Fibroblast of the aortic adventitia (primary cell): ENCODE data around the gene MAN1C1. TPM values are rescaled to one million over a fixed set of nuclear protein-coding genes. Genes with fewer than 3 reads are reported as not detected.
A peak's percentile ranks its signal among the peaks of the same experiment; 100 is the strongest.

Experiments
- DNase-seq: peaks from one replicate; pipeline ENCODE4 v3.0.0-alpha.2; 2010; ENCODE audit warnings: low read depth
- H3K4me3 ChIP-seq: 2 replicates; pipeline ENCODE4 v1.5.1; 2011; ENCODE audit warnings: low read depth, mild to moderate bottlenecking, control low read depth, low read length, moderate library complexity
- total RNA-seq: library from RNA; depleted of rRNA; stranded (reverse); fragments of >200 nt; gene quantifications from 2 replicates; pipeline ENCODE4 v1.2.3, GENCODE V29; 2012; ENCODE audit warnings: low replicate concordance
- TF ChIP-seq, protein P1 (sequence below): IDR thresholded peaks from 2 replicates; pipeline ENCODE4 v1.5.1; 2011; ENCODE audit warnings: mild to moderate bottlenecking, low read length, control low read depth, inconsistent platforms; ENCODE audit not compliant: insufficient read depth

MAN1C1 gene
- total RNA-seq, 1 donor, result 6.6 TPM

DNA sequence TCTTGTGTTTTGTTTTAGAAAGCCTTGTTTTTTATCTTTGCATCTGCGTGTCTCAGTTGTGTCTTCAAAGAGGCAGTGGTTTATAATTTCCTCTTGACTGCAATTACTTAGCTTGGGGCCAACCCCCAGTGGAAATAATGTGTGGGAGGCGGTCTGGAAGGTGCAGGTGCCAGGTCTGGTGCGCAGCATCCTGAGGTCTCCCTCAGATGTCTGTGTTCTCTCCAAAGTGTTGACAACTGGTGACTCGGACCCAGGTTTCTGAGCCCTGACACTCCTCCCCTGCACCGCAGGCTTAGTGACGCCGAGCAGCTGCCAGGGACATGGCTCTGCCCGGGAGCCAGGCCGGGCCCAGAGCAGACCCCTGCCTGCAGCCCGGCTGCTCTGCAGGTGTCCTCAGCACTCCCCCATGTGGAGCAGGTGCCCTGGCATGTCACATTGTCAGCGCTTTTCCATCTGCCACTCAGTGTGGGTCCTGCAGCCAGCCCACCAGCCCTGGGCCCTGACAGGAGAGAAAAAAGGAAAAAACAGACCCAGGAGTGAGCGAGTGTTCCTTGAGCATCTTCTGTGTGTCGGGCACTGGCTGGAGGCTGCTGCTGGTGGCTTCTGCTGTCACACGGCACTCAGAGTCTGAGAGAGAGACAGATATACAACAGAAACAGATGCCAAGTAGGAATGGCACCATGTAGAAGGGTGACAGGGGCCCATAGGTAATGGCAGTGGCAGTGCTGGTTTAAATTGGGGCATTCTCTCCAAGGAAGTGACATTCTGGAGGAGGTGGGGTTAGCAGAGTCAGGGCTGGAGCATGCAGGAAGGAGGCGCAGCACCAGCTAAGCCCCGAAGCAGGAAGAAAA lies 158.6 kb downstream of the MAN1C1 start:
- no peak for DNase-seq
- TF ChIP-seq, protein P1, sequence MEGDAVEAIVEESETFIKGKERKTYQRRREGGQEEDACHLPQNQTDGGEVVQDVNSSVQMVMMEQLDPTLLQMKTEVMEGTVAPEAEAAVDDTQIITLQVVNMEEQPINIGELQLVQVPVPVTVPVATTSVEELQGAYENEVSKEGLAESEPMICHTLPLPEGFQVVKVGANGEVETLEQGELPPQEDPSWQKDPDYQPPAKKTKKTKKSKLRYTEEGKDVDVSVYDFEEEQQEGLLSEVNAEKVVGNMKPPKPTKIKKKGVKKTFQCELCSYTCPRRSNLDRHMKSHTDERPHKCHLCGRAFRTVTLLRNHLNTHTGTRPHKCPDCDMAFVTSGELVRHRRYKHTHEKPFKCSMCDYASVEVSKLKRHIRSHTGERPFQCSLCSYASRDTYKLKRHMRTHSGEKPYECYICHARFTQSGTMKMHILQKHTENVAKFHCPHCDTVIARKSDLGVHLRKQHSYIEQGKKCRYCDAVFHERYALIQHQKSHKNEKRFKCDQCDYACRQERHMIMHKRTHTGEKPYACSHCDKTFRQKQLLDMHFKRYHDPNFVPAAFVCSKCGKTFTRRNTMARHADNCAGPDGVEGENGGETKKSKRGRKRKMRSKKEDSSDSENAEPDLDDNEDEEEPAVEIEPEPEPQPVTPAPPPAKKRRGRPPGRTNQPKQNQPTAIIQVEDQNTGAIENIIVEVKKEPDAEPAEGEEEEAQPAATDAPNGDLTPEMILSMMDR, result no peak
- H3K4me3 ChIP-seq, result no peak overlapping the region

DNA sequence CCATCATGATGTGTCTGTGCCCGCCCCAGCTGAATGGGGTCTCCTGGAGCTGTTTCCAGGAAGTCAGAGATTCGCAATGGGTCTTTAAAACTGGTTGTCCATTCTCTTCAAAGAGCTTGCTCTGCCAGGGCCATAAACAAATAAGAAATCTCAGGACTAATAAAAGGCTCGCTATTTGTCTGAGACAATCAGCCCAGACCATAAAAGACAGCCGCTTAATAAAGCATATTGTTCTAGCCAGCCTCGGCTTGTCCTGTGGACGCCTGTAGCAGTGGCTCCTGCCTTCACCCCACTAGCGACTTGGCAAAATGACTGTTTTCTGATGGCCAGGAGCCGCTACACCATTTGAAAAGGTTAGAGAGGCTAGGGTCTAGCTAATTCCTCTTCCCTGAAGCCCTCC lies 162.8 kb downstream of the MAN1C1 start:
- TF ChIP-seq, protein P1, result no peak
- no peak for DNase-seq
- H3K4me3 ChIP-seq, result no peak overlapping the region

DNA sequence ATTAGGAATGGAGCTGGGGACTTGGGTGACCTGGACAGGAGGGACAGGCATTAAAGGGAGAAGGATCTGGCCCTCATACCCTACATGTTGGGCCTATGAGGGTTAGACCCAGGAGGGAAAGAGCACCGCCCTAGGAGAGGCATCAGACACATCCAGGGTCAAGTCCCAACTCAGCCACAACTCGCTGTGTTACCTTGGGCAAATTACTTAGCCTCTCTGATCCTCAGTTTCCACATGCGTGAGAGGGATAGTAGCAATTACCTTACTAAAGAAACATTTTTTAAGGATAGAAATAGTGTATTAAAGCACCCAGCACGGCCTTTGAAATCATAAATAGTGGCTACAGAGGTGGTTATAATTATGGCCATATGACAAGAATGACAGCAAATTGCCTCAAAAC lies 163.3 kb downstream of the MAN1C1 start:
- TF ChIP-seq, protein P1, result no peak
- no peak for DNase-seq
- H3K4me3 ChIP-seq, result no peak overlapping the region

DNA sequence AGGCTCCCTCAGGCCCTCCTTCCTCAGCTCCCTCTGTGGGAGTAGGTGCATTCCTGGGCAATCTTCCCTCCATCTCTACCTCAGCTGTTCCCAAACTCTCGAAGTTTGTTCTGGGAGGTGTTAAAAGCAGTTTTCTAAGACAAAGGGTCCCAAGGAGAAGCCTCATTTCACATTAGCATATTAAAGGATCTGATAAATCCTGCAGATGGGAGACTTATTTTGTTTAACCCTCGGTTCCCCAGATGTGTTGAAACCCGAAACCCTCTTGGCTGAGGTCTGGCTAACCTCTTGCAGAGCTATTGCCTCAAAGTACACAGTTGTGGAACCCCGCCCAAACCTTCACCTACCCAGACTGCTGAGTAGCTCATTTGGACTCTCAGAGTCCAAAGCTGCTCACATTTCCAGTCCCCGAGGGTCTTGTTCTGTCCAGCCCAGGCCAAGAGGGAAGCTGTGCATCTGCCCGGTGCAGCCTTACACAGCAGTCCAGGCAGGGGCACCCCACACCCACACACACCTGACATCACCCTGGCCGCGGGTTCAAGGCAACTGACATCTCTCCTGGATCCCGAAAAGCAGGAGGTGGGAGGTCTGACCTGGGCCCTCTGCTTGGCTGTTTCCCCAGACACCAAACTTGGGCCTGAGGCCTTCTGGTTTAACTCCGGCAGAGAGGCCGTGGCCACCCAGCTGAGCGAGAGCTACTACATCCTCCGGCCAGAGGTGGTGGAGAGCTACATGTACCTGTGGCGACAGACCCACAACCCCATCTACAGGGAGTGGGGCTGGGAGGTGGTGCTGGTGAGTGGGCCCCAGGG lies 163.9 kb downstream of the MAN1C1 start:
- no peak overlapping the region for H3K4me3 ChIP-seq

DNA sequence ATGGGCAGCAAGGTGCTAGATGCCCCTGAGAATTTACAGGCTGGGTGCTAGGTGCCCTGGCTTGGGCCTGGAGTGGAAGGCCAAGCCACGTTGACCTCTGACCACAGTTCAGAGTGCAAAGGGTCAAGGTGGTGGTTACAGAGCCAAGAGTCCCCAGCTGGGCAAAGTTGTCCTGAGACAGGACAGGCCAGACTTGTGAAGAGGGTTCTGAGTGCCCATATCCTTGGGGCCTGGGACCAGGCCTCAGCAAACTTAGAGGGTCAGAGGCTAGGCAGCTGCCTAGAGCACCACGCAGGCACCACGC lies 164.5 kb downstream of the MAN1C1 start:
- DNase-seq, result no peak
- TF ChIP-seq, protein P1, result no peak
- H3K4me3 ChIP-seq, result no peak overlapping the region

More for the DNA sequence above, 163.9 kb downstream of the MAN1C1 start:
- peak; percentile 41 for DNase-seq
- TF ChIP-seq, protein P1, result no peak

DNA sequence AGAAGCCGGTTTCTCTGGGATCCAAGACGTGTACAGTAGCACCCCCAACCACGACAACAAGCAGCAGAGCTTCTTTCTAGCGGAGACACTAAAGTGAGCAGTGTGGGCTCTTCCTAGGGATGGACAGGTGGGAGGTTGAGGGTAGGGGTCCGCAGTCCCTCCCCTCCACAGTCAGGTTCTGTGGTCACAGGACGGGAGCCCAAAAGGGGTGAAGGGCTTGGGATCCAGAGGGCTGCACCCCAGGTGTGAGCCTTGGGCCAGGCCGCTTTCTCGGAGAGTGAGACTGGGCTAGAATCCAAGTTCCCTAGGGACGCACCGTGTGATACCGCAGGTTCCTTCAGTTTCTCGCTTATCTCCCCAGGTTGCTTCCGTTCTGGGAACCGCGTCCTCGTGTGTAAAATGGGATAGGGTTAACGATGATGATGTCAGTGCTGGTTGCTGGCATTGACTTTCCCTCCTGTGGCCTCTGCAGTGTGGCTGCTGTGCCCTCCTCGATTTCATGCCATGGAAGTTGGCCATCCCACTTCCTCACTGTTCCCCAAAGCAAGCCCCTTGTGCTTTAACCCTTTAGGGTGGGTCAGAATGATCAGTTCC lies 166.1 kb downstream of the MAN1C1 start:
- TF ChIP-seq, protein P1, result no peak
- no peak for DNase-seq
- no peak overlapping the region for H3K4me3 ChIP-seq
